Loucy (cell line): ENCODE measurements around the gene ICAM5.
A peak's percentile ranks its signal among the peaks of the same experiment; 100 is the strongest.

Experiments
- H2AFZ ChIP-seq: fragments of 200-600 bp; sonication (generic); 2 replicates; pipeline ENCODE4 v1.6.0; 2016; ENCODE audit warnings: antibody characterized with exemption, mild to moderate bottlenecking, low read length, moderate library complexity
- H3F3A ChIP-seq: fragments of 200-600 bp; 2 replicates; pipeline ENCODE4 v1.6.0; 2016; ENCODE audit warnings: antibody characterized with exemption, low read depth, mild to moderate bottlenecking
- H3K27me3 ChIP-seq: fragments of 200-600 bp; sonication (generic); 2 replicates; pipeline ENCODE4 v1.6.1; 2014; ENCODE audit warnings: low read length, mild to moderate bottlenecking; ENCODE audit not compliant: insufficient read depth, poor library complexity, severe bottlenecking
- H3K36me3 ChIP-seq: fragments of 200-600 bp; sonication (generic); 2 replicates; pipeline ENCODE4 v1.6.1; 2016; ENCODE audit warnings: low read length; ENCODE audit not compliant: insufficient read depth
- H3K4me1 ChIP-seq: fragments of 200-600 bp; sonication (generic); 2 replicates; pipeline ENCODE4 v1.5.1; 2014; ENCODE audit warnings: low read length, mild to moderate bottlenecking; ENCODE audit not compliant: insufficient read depth, poor library complexity, severe bottlenecking
- H3K4me2 ChIP-seq: fragments of 200-600 bp; sonication (generic); 2 replicates; pipeline ENCODE4 v1.6.0; 2014; ENCODE audit warnings: antibody characterized with exemption, low read length, low read depth, mild to moderate bottlenecking; ENCODE audit not compliant: poor library complexity, severe bottlenecking
- H3K4me3 ChIP-seq: fragments of 200-600 bp; sonication (generic); 2 replicates; pipeline ENCODE4 v1.5.1; 2014; ENCODE audit warnings: low read length, mild to moderate bottlenecking, mixed read lengths; ENCODE audit not compliant: poor library complexity, severe bottlenecking
- H3K79me2 ChIP-seq: fragments of 200-600 bp; sonication (generic); 2 replicates; pipeline ENCODE4 v1.6.1; 2014; ENCODE audit warnings: low read length; ENCODE audit not compliant: insufficient read depth
- H3K9ac ChIP-seq: fragments of 200-600 bp; sonication (generic); 2 replicates; pipeline ENCODE4 v1.6.0; 2014; ENCODE audit warnings: mild to moderate bottlenecking, low read depth, low read length, moderate library complexity; ENCODE audit not compliant: poor library complexity, severe bottlenecking
- H3K9me2 ChIP-seq: fragments of 200-600 bp; sonication (generic); replicated peaks from 2 replicates; pipeline ENCODE4 v1.6.1; 2016; ENCODE audit warnings: low read depth, low read length, mixed read lengths
- H3K9me3 ChIP-seq: fragments of 200-600 bp; sonication (generic); 2 replicates; pipeline ENCODE4 v1.6.1; 2014; ENCODE audit warnings: mild to moderate bottlenecking, antibody characterized with exemption, low read length, low read depth; ENCODE audit not compliant: insufficient read depth
- H4K20me1 ChIP-seq: fragments of 200-600 bp; sonication (generic); 2 replicates; pipeline ENCODE4 v1.6.0; 2014; ENCODE audit warnings: antibody characterized with exemption, low read length, mild to moderate bottlenecking; ENCODE audit not compliant: insufficient read depth, poor library complexity, severe bottlenecking
- EZH2phosphoT487 ChIP-seq: fragments of 200-600 bp; IDR thresholded peaks from 2 replicates; pipeline ENCODE4 v1.6.1; 2018; ENCODE audit warnings: antibody characterized with exemption, mild to moderate bottlenecking, moderate library complexity, borderline replicate concordance
- TF ChIP-seq, protein P1 (sequence below): fragments of 200-600 bp; sonication (generic); conservative IDR thresholded peaks from 2 replicates; pipeline ENCODE4 v1.5.1; 2014; ENCODE audit warnings: mild to moderate bottlenecking, antibody characterized with exemption, low read length

The ICAM5 gene

DNA sequence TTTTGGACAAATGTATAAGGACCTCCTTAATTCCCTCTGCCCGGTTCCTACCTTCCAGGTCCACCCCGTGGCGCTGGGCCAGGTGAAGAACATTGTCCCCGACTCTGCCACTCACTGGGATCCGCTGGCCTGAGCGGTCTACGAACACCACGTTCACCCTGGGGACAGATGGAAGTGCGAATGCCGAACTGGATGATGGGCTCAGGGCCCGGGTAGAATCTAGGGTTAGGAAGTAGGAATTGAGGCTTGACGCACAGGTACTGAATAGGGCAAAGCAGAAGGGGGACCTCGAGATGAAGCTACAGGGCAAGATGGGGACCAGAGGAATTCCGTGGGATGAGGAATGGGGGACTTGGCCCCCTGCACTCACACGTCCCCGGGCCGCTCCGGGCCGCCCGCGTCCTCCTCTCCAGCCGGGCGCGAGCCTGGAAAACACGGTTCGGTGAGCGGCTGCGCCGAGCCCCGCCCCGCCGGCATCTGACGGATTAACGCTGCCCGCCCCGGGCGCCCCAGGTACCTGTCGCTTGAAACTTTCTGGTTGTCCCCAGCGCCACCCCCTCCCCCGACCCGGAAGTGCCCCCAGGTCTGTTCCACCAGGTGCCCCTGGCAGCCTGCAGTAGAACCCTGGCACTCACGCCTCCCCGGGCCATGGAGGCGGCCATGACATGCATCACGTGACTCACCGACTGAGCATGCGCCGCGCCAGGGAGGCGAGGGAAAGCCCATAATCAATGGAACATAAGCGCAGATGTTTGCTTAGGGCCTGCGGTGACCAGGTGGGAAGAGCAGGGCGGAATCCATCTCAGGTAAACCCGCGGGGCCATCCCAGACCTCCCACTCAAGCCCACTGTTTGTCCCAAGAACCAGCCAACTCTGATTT, 25.8 kb downstream of the ICAM5 start, which contains the start of gene FDX2:
FDX2 (minus strand) TSS at position 681 of the 880 bp plus-strand sequence; CDS start at position 662, 19 bp downstream.
- Histone ChIP-seq H3K9me2 (no peaks in the 10 kb centered on the region), H3F3A (peaks cover 6% of the 10 kb centered on the region; the same call in 1 of the 2 replicates), H4K20me1 (no peaks in the 10 kb centered on the region), H3K4me1 (peaks cover 5% of the 10 kb centered on the region), H3K9me3 (no peaks in the 10 kb centered on the region), H3K4me2 (peak within 1 kb of the TSS; percentile 90), H3K79me2 (no peaks in the 10 kb centered on the region), H3K4me3 (peak within 1 kb of the TSS; percentile 85), H3K9ac (peak within 1 kb of the TSS; percentile 71), H3K27me3 (no peaks in the 10 kb centered on the region), H2AFZ (peak within 1 kb of the TSS; percentile 95), H3K36me3 (peaks cover 38% of the 10 kb centered on the region; the same call in 1 of the 2 replicates)
- TF ChIP-seq EZH2phosphoT487, result no peak
- TF ChIP-seq, protein P1, sequence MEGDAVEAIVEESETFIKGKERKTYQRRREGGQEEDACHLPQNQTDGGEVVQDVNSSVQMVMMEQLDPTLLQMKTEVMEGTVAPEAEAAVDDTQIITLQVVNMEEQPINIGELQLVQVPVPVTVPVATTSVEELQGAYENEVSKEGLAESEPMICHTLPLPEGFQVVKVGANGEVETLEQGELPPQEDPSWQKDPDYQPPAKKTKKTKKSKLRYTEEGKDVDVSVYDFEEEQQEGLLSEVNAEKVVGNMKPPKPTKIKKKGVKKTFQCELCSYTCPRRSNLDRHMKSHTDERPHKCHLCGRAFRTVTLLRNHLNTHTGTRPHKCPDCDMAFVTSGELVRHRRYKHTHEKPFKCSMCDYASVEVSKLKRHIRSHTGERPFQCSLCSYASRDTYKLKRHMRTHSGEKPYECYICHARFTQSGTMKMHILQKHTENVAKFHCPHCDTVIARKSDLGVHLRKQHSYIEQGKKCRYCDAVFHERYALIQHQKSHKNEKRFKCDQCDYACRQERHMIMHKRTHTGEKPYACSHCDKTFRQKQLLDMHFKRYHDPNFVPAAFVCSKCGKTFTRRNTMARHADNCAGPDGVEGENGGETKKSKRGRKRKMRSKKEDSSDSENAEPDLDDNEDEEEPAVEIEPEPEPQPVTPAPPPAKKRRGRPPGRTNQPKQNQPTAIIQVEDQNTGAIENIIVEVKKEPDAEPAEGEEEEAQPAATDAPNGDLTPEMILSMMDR, result no peak

GRCh38 chr19:10316229-10317044, 26.7 kb downstream of the ICAM5 start:
- H2AFZ ChIP-seq, result no peak overlapping the region
- peak overlapping the region; percentile 90 for H3K4me2 ChIP-seq
- peaks cover 6% of the 10 kb centered on the region; the same call in 1 of the 2 replicates for H3F3A ChIP-seq
- H3K4me1 ChIP-seq, result peaks cover 5% of the 10 kb centered on the region
- no peaks in the 10 kb centered on the region for H3K79me2 ChIP-seq
- H3K9me2 ChIP-seq, result no peaks in the 10 kb centered on the region
- no peaks in the 10 kb centered on the region for H3K9me3 ChIP-seq
- no peaks in the 10 kb centered on the region for H3K27me3 ChIP-seq
- peaks cover 47% of the 10 kb centered on the region; the same call in 1 of the 2 replicates for H3K36me3 ChIP-seq
- no peaks in the 10 kb centered on the region for H4K20me1 ChIP-seq
- peak overlapping the region; percentile 85 for H3K4me3 ChIP-seq
- H3K9ac ChIP-seq, result peak overlapping the region; percentile 71
- no peak for TF ChIP-seq EZH2phosphoT487
- TF ChIP-seq, protein P1, result no peak

DNA sequence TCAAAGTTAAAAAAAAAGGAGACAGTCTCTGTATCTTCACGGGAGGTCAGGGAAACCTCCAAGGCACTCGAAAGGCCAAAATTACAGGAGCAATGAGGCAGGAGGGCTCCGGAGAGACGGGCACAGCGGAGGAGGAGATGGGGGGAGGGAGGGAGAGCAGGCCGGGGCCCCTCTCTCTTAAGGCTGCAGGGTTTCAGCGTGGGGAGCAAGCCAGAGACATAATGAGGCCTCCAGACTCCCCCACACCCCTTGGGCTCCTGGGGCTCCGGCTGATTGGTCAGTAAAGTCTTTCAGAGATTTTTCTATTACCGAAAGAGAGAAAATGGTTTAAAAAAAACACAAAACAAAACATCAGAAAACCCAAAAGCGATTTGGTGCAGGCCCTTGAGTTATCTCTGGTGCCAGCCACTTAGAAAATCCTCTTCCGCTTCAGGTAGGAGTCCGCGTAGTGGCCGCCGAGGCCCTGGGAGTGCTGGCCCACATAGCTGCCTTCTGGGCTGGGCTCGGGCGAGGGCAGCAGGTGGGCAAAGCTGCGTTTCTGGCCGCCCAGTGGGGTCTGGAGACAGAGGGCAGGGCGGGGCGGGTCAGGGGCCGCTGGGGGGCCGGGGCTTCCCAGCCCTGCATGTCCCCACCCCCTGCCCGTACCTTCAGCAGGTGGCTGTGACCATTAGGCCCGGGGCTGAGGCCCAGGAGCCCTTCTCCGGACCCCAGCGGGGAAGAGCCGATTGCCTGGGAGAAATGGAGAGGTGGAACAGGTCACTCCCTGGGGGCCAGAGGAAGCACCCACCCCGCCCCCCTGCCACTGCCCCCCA, 27.5 kb downstream of the ICAM5 start:
- H3K9me3 ChIP-seq, result no peaks in the 10 kb centered on the region
- H3F3A ChIP-seq, result peaks cover 6% of the 10 kb centered on the region; the same call in 1 of the 2 replicates
- H3K9me2 ChIP-seq, result no peaks in the 10 kb centered on the region
- H3K4me2 ChIP-seq, result no peak overlapping the region
- H3K36me3 ChIP-seq, result peaks cover 55% of the 10 kb centered on the region; the same call in 1 of the 2 replicates
- no peak overlapping the region for H2AFZ ChIP-seq
- no peaks in the 10 kb centered on the region for H3K27me3 ChIP-seq
- TF ChIP-seq, protein P1, result no peak
- no peak for TF ChIP-seq EZH2phosphoT487
- no peak overlapping the region for H3K9ac ChIP-seq
- H3K4me3 ChIP-seq, result no peak overlapping the region
- H4K20me1 ChIP-seq, result no peaks in the 10 kb centered on the region
- peaks cover 5% of the 10 kb centered on the region for H3K4me1 ChIP-seq
- H3K79me2 ChIP-seq, result no peaks in the 10 kb centered on the region
